Endodermal cell (in vitro differentiated cells): ENCODE data around the gene ABCA2. TPM values are rescaled to one million over a fixed set of nuclear protein-coding genes. Genes with fewer than 3 reads are reported as not detected.

ENCODE experiments used
- DNase-seq: peaks from one replicate; pipeline ENCODE4 v3.0.0-alpha.2; 2017
- H3K27ac ChIP-seq: 2 replicates; pipeline ENCODE4 v1.5.1; 2013; ENCODE audit warnings: mild to moderate bottlenecking, low read depth, low read length, moderate library complexity
- H3K27me3 ChIP-seq: 2 replicates; pipeline ENCODE4 v1.6.1; 2013; ENCODE audit warnings: mild to moderate bottlenecking, low read length, moderate library complexity; ENCODE audit not compliant: insufficient read depth, control insufficient read depth, poor library complexity, severe bottlenecking
- H3K36me3 ChIP-seq: 2 replicates; pipeline ENCODE4 v1.7.0; 2013; ENCODE audit warnings: mild to moderate bottlenecking, low read length, moderate library complexity; ENCODE audit not compliant: control insufficient read depth, insufficient read depth
- H3K4me1 ChIP-seq: one replicate; pipeline ENCODE4 v1.7.0; 2013; ENCODE audit warnings: low read length; ENCODE audit not compliant: control insufficient read depth, insufficient read depth
- H3K4me3 ChIP-seq: 2 replicates; pipeline ENCODE4 v1.5.1; 2013; ENCODE audit warnings: mild to moderate bottlenecking, low read length, moderate library complexity
- H3K9ac ChIP-seq: 2 replicates; pipeline ENCODE4 v1.6.1; 2013; ENCODE audit warnings: mild to moderate bottlenecking, low read length, moderate library complexity; ENCODE audit not compliant: poor library complexity, severe bottlenecking; ENCODE audit errors: extremely low read depth
- H3K9me3 ChIP-seq: 2 replicates; pipeline ENCODE4 v1.6.1; 2013; ENCODE audit warnings: mild to moderate bottlenecking, low read length, moderate library complexity; ENCODE audit not compliant: control insufficient read depth
- H3K27ac Mint-ChIP-seq: 2 replicates; pipeline ENCODE4 v1.8.0; 2020; ENCODE audit warnings: mixed read lengths
- H3K27me3 Mint-ChIP-seq: 2 replicates; pipeline ENCODE4 v1.8.0; 2021; ENCODE audit warnings: mild to moderate bottlenecking, mixed read lengths; ENCODE audit not compliant: insufficient read depth
- H3K36me3 Mint-ChIP-seq: 2 replicates; pipeline ENCODE4 v1.8.0; 2020; ENCODE audit warnings: low read depth, mixed read lengths
- H3K4me1 Mint-ChIP-seq: 2 replicates; pipeline ENCODE4 v1.8.0; 2020; ENCODE audit warnings: mixed read lengths
- H3K4me3 Mint-ChIP-seq: 2 replicates; pipeline ENCODE4 v1.8.0; 2020; ENCODE audit warnings: mild to moderate bottlenecking, moderate library complexity, mixed read lengths
- H3K9me3 Mint-ChIP-seq: 2 replicates; pipeline ENCODE4 v1.8.0; 2020; ENCODE audit warnings: mild to moderate bottlenecking, mixed read lengths
- CTCF ChIP-seq: fragments of 200-600 bp; sonication (generic); conservative IDR thresholded peaks from 2 replicates; pipeline ENCODE4 v1.5.0; 2021; ENCODE audit warnings: antibody characterized with exemption, mild to moderate bottlenecking
- WGBS, 2 experiments: methylation state at CpG; one replicate each; pipeline versions ENCODE4 v1.1.5 to v1.1.7; 2013; ENCODE audit warnings: missing lambda C conversion rate in 2 of 2, mixed read lengths in 1 of 2; ENCODE audit not compliant: insufficient coverage in 1 of 2, insufficient read length in 1 of 2; 5-methylcytosine and 5-hydroxymethylcytosine counted together
- total RNA-seq, 2 donors: library from RNA; stranded (reverse); fragmentation: NEBNext Ultra II Directional in 1 of 2; extraction: Animal tissue kit (Norgen Biotek cat#: 25700) in 1 of 2; gene quantifications; 2 replicates in 1 of 2; 3 replicates in 1 of 2; pipeline ENCODE4 v1.2.1, GENCODE V29; 2021

ABCA2 gene
- total RNA-seq, 2 donors from 2014 or later = 21.5 to 30.0 TPM

GRCh38 chr9:137070201-137070905, 42.3 kb upstream of the ABCA2 start, which contains the start of gene SAPCD2:
TSS of gene SAPCD2 (minus strand) at chr9:137070557. CDS start at chr9:137070460, 97 bp downstream.
- peak within 1 kb of the TSS; percentile 3 for H3K9ac ChIP-seq
- H3K9me3 Mint-ChIP-seq = no peaks in the 10 kb centered on the region
- H3K36me3 ChIP-seq = no peaks in the 10 kb centered on the region
- WGBS, 2 experiments = 0% methylated on average over 6 to 74 of the region's 74 CpGs
- no peak for TF ChIP-seq CTCF
- peaks cover 3% of the 10 kb centered on the region for H3K4me1 ChIP-seq
- peaks cover 2% of the 10 kb centered on the region for H3K36me3 Mint-ChIP-seq
- peaks cover 11% of the 10 kb centered on the region for H3K27me3 Mint-ChIP-seq
- DNase-seq = peak; percentile 95
- H3K4me3 Mint-ChIP-seq = peak within 1 kb of the TSS; percentile 54
- peaks cover 15% of the 10 kb centered on the region for H3K4me1 Mint-ChIP-seq
- no peaks in the 10 kb centered on the region for H3K9me3 ChIP-seq
- no peaks in the 10 kb centered on the region for H3K27me3 ChIP-seq
- H3K4me3 ChIP-seq = peak within 1 kb of the TSS; percentile 76
- H3K27ac Mint-ChIP-seq = no peak within 1 kb of the TSS
- H3K27ac ChIP-seq = peak within 1 kb of the TSS; percentile 66

- DNase-seq = no peak
- WGBS, 2 experiments = 5 to 6% methylated on average over 11 to 52 of the region's 52 CpGs
- no peak for TF ChIP-seq CTCF
- Mint-ChIP-seq H3K27ac (no peak overlapping the region), H3K36me3 (peaks cover 2% of the 10 kb centered on the region), H3K27me3 (peaks cover 10% of the 10 kb centered on the region), H3K4me1 (peaks cover 15% of the 10 kb centered on the region), H3K4me3 (peak overlapping the region; percentile 54), H3K9me3 (no peaks in the 10 kb centered on the region)
- Histone ChIP-seq H3K27me3 (no peaks in the 10 kb centered on the region), H3K36me3 (no peaks in the 10 kb centered on the region), H3K9ac (no peak overlapping the region), H3K9me3 (no peaks in the 10 kb centered on the region), H3K4me3 (peak overlapping the region; percentile 76), H3K27ac (no peak overlapping the region), H3K4me1 (peaks cover 3% of the 10 kb centered on the region)
Measured at GRCh38 chr9:137069508-137070091, 41.6 kb upstream of the ABCA2 start.

- no peaks in the 10 kb centered on the region for H3K27me3 ChIP-seq
- no peak overlapping the region for H3K9ac ChIP-seq
- Mint-ChIP-seq H3K9me3 (no peaks in the 10 kb centered on the region), H3K27me3 (peaks cover 6% of the 10 kb centered on the region), H3K4me3 (peak overlapping the region; percentile 54), H3K4me1 (peaks cover 15% of the 10 kb centered on the region), H3K27ac (no peak overlapping the region), H3K36me3 (peaks cover 2% of the 10 kb centered on the region)
- 93 to 96% methylated on average over 8 to 17 of the region's 17 CpGs for WGBS, 2 experiments
- no peak for TF ChIP-seq CTCF
- no peaks in the 10 kb centered on the region for H3K9me3 ChIP-seq
- no peak overlapping the region for H3K27ac ChIP-seq
- no peaks in the 10 kb centered on the region for H3K36me3 ChIP-seq
- DNase-seq = no peak
- peak overlapping the region; percentile 76 for H3K4me3 ChIP-seq
- H3K4me1 ChIP-seq = peaks cover 3% of the 10 kb centered on the region
Measured at GRCh38 chr9:137068539-137069507, 40.8 kb upstream of the ABCA2 start.
